ENCODE data around the gene TMEM201. TPM values are rescaled to one million over a fixed set of nuclear protein-coding genes. Genes with fewer than 3 reads are reported as not detected.

TMEM201 gene
- polyA plus RNA-seq, 3 donors = 3.1 to 7.4 (median 4.4) TPM

DNA sequence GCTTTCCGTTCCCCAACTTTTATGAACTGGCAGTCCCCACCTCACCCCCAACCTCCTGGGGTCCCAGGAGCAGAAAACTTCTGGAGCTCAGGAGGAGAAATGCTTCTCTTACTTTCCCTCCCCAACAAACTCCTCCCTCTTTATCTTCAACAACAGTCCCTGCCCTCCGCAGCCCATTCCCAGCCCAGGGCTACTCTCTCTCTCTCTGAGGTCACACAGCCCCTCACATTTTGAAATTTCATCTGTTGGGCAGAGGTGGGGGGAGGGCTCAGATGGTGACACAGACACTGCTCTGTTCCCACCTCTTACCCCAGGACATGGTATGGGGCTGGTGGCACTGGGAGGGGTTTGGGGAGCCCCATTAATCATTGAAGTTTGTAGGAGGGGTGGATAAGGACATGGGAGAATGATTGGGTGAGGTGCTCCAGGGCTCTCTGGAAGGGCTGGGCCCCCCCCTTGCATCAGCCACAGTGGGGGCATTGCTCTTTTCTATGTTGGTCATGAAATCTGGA is 68.9 kb downstream of the TMEM201 start:
- H3K27ac ChIP-seq (ENCODE audit: low read depth, low read length) = no peak overlapping the region
- WGBS, 3 donors = 38 to 75% (median 59%) methylated on average over 2 of the region's 2 CpGs

DNA sequence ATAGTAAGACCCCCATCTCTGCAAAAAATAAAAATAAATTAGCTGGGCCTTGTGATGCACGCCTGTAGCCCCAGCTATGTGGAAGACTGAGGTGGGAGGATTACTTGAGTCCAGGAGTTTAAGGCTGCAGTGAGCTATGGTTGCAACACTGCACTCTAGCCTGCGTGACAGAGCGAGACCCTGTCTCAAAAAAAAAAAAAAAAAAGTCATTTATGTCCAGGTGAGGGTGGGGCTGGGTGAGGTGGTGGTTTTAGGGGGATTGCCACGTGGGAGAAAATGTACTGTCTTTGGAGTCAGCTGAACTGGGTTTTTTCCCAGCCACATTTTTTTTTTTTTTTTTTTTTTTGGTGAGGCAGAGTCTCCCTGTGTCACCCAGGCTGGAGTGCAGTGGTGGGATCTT is 69.5 kb downstream of the TMEM201 start:
- WGBS, 3 donors = 55 to 72% (median 71%) methylated on average over 4 of the region's 4 CpGs
- H3K27ac ChIP-seq (ENCODE audit: low read depth, low read length) = no peak overlapping the region

DNA sequence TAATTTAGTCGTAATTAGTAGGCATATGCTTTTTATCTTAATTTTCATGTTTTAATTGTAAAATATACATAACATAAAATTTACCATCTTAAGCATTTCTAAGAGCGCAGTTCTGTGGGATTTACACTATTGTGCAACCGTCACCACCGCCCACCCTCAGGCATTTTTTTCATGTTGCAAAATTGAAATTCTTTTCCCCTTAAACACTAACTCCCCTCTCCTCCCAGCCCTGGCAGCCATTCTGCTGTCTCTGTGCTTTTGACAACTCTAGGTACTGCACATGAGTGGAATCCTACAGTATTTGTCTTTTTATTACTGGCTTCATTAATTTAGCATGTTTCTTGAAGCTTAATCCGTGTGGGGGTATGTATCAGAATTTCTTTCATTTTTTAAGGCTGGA is 70.6 kb downstream of the TMEM201 start:
- WGBS, 3 donors = 33 to 65% (median 40%) methylated on average over 5 of the region's 5 CpGs
- no peak overlapping the region for H3K27ac ChIP-seq (ENCODE audit: low read depth, low read length)

- WGBS, 3 donors = 94 to 95% (median 94%) methylated on average over 6 of the region's 6 CpGs
- no peak overlapping the region for H3K27ac ChIP-seq (ENCODE audit: low read depth, low read length)
These were observed 74.5 kb downstream of the TMEM201 start for GRCh38 chr1:9663257-9663656.

Other genes starting within 250 kb of the TMEM201 start
- gene SLC25A33, start 49.4 kb upstream of the TMEM201 start, polyA plus RNA-seq = 1 to 10 TPM; 2.7 to 9.7 (median 7.4) TPM
- gene PIK3CD, start 62.8 kb downstream of the TMEM201 start, polyA plus RNA-seq = 1 to 10 TPM; 2.4 to 7.0 (median 7.0) TPM
- gene CLSTN1, start 235.1 kb downstream of the TMEM201 start, polyA plus RNA-seq = 10 to 100 TPM; 23.2 to 28.8 (median 28.8) TPM